ENCODE measurements around the gene GAS2L1. TPM values are rescaled to one million over a fixed set of nuclear protein-coding genes. Genes with fewer than 3 reads are reported as not detected.

The GAS2L1 gene
- total RNA-seq, 2 donors from 2014 or later, result 85.8 to 159 TPM

DNA sequence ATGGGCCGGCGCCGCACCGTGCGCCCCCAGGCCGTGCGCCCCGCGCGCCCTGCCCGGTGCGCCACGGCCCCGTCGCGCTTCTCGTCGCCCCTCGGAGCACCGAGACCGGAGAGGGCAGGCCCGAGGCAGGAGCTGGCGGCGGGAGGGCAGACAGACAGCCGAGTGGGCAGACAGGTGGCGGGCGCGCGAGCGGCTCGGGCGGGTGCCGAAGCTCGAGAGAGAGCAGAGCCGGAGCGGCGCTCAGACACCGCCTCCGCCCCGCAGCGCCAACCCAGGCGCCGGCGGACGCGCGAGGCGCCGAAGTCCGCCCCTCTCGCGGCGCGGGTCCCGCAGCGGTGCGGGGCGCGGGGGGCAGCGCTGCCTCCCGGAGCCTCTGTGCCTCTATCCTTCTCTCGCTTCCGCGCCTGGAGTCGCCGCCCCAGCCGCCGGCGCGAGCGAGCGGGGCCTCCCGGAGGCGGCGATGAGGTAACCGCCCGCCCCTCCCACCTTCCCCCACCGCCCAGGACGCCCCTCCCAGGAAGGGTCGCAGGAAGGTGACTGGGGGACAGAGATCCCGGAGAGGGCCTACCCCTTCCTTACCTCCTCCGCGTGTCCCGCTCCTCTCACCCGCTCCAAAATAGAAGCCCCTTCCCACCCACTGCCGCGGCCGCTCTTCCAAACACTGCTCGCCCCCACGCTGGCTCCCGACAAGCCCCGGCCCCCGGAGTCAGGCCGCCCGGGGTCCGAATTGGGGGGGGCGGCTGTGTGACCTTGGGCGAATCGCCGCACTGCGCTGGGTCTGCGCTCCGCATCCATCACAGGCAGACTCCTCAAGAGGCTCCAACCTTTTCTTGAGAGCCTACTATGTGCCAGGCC is 9.1 kb downstream of the GAS2L1 start, which contains the start of gene RASL10A:
Gene RASL10A, minus strand, starts transcription at position 412 of the 855 bp plus-strand sequence. CDS start 451 bp downstream, outside the sequence.
- intact Hi-C loops (cut with DNase I), result no loop called here
- Histone ChIP-seq H3K4me1 (replicated peaks) (peaks cover 19% of the 10 kb centered on the region), H3K27ac (no peak within 1 kb of the TSS), H3K36me3 (no peaks in the 10 kb centered on the region), H3K9me3 (no peaks in the 10 kb centered on the region), H3K27me3 (replicated peaks; ENCODE audit: insufficient read depth) (no peaks in the 10 kb centered on the region), H3K4me3 (peak within 1 kb of the TSS; percentile 18 to 35)
- 6% methylated on average over 100 of the region's 103 CpGs for WGBS
- no peak for DNase-seq (ENCODE audit: low spot score)
- TF ChIP-seq POLR2AphosphoS5 (IDR thresholded peaks at IDR 0.05) (no peak), POLR2A (IDR thresholded peaks at IDR 0.05) (no peak), CTCF (IDR thresholded peaks at IDR 0.05) (no peak)

DNA sequence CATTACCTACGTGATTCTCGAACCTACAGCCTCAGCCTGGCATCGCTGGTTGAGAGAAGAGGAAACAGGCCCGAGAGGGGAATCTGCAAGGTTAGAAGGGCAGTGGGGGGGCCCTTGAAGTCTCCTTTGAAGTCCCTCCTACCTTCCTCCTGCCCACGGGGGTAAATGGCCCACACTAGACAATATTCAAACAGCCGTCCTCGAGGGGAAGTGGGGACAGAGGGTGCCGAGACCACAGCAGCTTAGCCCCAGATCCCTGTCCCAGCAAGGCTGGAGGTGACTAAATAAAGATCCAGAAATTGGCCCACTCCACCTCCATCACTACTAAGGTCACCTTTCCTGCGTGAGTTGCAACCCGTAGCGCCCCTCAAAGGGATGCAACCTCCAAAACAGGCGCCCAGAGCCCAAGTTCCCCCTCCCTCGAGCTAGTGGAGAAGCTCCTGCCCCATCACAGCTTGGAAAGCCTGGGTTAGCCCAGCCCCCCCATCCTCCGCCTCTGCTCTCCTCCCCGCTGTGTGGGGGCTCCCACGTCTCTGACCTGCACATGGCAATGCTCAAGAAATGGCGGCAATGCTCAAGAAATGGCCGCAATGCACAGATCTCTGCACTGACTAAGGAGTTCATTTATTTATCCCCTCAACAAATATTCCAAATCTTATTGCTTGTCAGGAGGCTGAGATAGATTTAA is 9.8 kb downstream of the GAS2L1 start:
- no peaks in the 10 kb centered on the region for H3K27me3 ChIP-seq (replicated peaks; ENCODE audit: insufficient read depth)
- no peak for DNase-seq (ENCODE audit: low spot score)
- H3K4me3 ChIP-seq, result no peak overlapping the region
- peaks cover 13% of the 10 kb centered on the region for H3K4me1 ChIP-seq (replicated peaks)
- TF ChIP-seq POLR2AphosphoS5 (IDR thresholded peaks at IDR 0.05) (no peak), CTCF (IDR thresholded peaks at IDR 0.05) (no peak), POLR2A (IDR thresholded peaks at IDR 0.05) (no peak)
- intact Hi-C loops (cut with DNase I), result no loop called here
- WGBS, result 68% methylated on average over 18 of the region's 18 CpGs
- H3K9me3 ChIP-seq, result no peaks in the 10 kb centered on the region
- no peaks in the 10 kb centered on the region for H3K36me3 ChIP-seq
- H3K27ac ChIP-seq, result no peak overlapping the region

DNA sequence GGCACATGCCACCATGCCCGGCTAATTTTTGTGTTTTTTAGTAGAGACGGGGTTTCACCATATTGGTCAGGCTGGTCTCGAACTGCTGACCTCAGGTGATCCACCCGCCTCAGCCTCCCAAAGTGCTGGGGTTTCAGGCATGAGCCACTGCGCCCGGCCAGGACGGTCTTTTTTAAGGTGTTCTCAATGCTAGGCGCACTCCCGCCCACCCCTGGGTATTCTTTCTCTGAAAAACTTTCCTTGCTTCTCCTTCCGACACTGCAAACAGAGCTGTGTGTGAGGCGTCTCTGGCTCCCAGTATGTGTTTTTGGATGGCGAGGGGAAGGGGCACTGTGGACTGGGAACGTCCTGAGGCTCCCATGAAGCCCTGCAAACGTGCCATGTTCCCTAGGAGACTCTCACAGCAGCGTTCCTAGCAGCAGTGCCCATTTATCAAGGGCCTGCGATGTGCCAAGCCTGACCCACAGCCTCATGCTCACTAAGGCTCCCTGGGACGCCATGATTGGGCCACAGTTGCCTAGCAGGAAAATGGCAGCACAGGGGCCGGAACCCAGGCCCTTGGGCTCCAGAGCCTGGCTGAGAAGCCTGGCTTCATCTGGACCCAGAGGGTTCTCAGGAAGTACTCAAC is 11.5 kb downstream of the GAS2L1 start:
- no peak for DNase-seq (ENCODE audit: low spot score)
- Histone ChIP-seq H3K9me3 (no peaks in the 10 kb centered on the region), H3K27me3 (replicated peaks; ENCODE audit: insufficient read depth) (no peaks in the 10 kb centered on the region), H3K4me3 (no peak overlapping the region), H3K4me1 (replicated peaks) (peaks cover 8% of the 10 kb centered on the region), H3K36me3 (no peaks in the 10 kb centered on the region), H3K27ac (no peak overlapping the region)
- WGBS, result 95% methylated on average over 18 of the region's 18 CpGs
- intact Hi-C loops (cut with DNase I), result no loop called here
- TF ChIP-seq POLR2AphosphoS5 (IDR thresholded peaks at IDR 0.05), result no peak
- no peak for TF ChIP-seq POLR2A (IDR thresholded peaks at IDR 0.05)
- no peak for TF ChIP-seq CTCF (IDR thresholded peaks at IDR 0.05)

GRCh38 chr22:29319072-29319471 is 12.6 kb downstream of the GAS2L1 start:
- no peaks in the 10 kb centered on the region for H3K27me3 ChIP-seq (replicated peaks; ENCODE audit: insufficient read depth)
- TF ChIP-seq POLR2AphosphoS5 (IDR thresholded peaks at IDR 0.05) (no peak), POLR2A (IDR thresholded peaks at IDR 0.05) (no peak), CTCF (IDR thresholded peaks at IDR 0.05) (no peak)
- H3K36me3 ChIP-seq, result no peaks in the 10 kb centered on the region
- intact Hi-C loops (cut with DNase I), result no loop called here
- H3K4me1 ChIP-seq (replicated peaks), result no peaks in the 10 kb centered on the region
- no peak overlapping the region for H3K27ac ChIP-seq
- H3K4me3 ChIP-seq, result no peak overlapping the region
- DNase-seq (ENCODE audit: low spot score), result no peak
- no peaks in the 10 kb centered on the region for H3K9me3 ChIP-seq
- WGBS, result 86% methylated on average over 2 of the region's 2 CpGs
